Hepatocyte (in vitro differentiated cells): ENCODE data around the gene ITM2B. TPM values are rescaled to one million over a fixed set of nuclear protein-coding genes. Genes with fewer than 3 reads are reported as not detected.

Experiments
- DNase-seq: peaks from one replicate; pipeline ENCODE4 v3.0.0-alpha.2; 2016; ENCODE audit warnings: low spot score
- H2AFZ ChIP-seq: fragments of 200-600 bp; sonication (generic); 2 replicates; pipeline ENCODE4 v1.6.0; 2016; ENCODE audit warnings: antibody characterized with exemption, mild to moderate bottlenecking
- H3K27ac ChIP-seq: fragments of 200-600 bp; sonication (generic); 2 replicates; pipeline ENCODE4 v1.5.1; 2016; ENCODE audit warnings: mild to moderate bottlenecking
- H3K27me3 ChIP-seq: fragments of 200-600 bp; sonication (generic); 2 replicates; pipeline ENCODE4 v1.6.1; 2016
- H3K36me3 ChIP-seq: fragments of 200-600 bp; sonication (generic); replicated peaks from 2 replicates; pipeline ENCODE4 v1.5.1; 2016; ENCODE audit warnings: low read depth; ENCODE audit not compliant: insufficient read depth
- H3K4me1 ChIP-seq: fragments of 200-600 bp; sonication (generic); 2 replicates; pipeline ENCODE4 v1.5.1; 2016; ENCODE audit warnings: mild to moderate bottlenecking, moderate library complexity; ENCODE audit not compliant: insufficient read depth
- H3K4me2 ChIP-seq: fragments of 200-600 bp; sonication (generic); 2 replicates; pipeline ENCODE4 v1.6.0; 2016
- H3K4me3 ChIP-seq: fragments of 200-600 bp; sonication (generic); 2 replicates; pipeline ENCODE4 v1.5.1; 2016; ENCODE audit warnings: mild to moderate bottlenecking
- H3K79me2 ChIP-seq: fragments of 200-600 bp; sonication (generic); 2 replicates; pipeline ENCODE4 v1.6.0; 2017; ENCODE audit warnings: mild to moderate bottlenecking
- H3K9me2 ChIP-seq: fragments of 200-600 bp; sonication (generic); replicated peaks from 2 replicates; pipeline ENCODE4 v1.6.0; 2017; ENCODE audit warnings: mild to moderate bottlenecking; ENCODE audit not compliant: insufficient read depth
- H3K9me3 ChIP-seq: fragments of 200-600 bp; sonication (generic); 2 replicates; pipeline ENCODE4 v1.5.1; 2016; ENCODE audit warnings: low read depth, mild to moderate bottlenecking
- H4K20me1 ChIP-seq: fragments of 200-600 bp; sonication (generic); 2 replicates; pipeline ENCODE4 v1.6.0; 2016; ENCODE audit warnings: mild to moderate bottlenecking; ENCODE audit not compliant: insufficient read depth, poor library complexity, severe bottlenecking
- EZH2 ChIP-seq: fragments of 200-600 bp; sonication (generic); IDR thresholded peaks from 2 replicates; pipeline ENCODE4 v1.6.1; 2016; ENCODE audit warnings: antibody characterized with exemption, mild to moderate bottlenecking, borderline replicate concordance
- EZH2phosphoT487 ChIP-seq: fragments of 200-600 bp; sonication (generic); IDR thresholded peaks from one replicate; pipeline ENCODE4 v1.6.1; 2018; ENCODE audit warnings: antibody characterized with exemption, mild to moderate bottlenecking, low read depth, moderate library complexity; ENCODE audit not compliant: unreplicated experiment, severe bottlenecking
- WGBS: methylation state at CpG from one replicate; pipeline ENCODE4 v1.1.6; 2016; ENCODE audit warnings: low lambda C conversion rate; ENCODE audit errors: missing lambda C conversion rate; 5-methylcytosine and 5-hydroxymethylcytosine counted together
- polyA plus RNA-seq: library from polyadenylated mRNA; unstranded; fragments of >200 nt; fragmentation: Nextera tagmentation; extraction: Ambion mirVana; gene quantifications from 2 replicates; pipeline ENCODE4 v1.2.1, GENCODE V29; 2016
- total RNA-seq: library from RNA; depleted of rRNA; stranded (reverse); fragments of >200 nt; gene quantifications from 2 replicates; pipeline ENCODE4 v1.2.3, GENCODE V29; 2014
- TF ChIP-seq, protein P1 (sequence below): fragments of 200-600 bp; sonication (generic); IDR thresholded peaks from 2 replicates; pipeline ENCODE4 v1.5.1; 2016; ENCODE audit warnings: antibody characterized with exemption, mild to moderate bottlenecking; ENCODE audit not compliant: poor library complexity

The ITM2B gene
- total and polyA plus RNA-seq, 2 experiments from 2014 or later = 449 to 588 TPM

DNA sequence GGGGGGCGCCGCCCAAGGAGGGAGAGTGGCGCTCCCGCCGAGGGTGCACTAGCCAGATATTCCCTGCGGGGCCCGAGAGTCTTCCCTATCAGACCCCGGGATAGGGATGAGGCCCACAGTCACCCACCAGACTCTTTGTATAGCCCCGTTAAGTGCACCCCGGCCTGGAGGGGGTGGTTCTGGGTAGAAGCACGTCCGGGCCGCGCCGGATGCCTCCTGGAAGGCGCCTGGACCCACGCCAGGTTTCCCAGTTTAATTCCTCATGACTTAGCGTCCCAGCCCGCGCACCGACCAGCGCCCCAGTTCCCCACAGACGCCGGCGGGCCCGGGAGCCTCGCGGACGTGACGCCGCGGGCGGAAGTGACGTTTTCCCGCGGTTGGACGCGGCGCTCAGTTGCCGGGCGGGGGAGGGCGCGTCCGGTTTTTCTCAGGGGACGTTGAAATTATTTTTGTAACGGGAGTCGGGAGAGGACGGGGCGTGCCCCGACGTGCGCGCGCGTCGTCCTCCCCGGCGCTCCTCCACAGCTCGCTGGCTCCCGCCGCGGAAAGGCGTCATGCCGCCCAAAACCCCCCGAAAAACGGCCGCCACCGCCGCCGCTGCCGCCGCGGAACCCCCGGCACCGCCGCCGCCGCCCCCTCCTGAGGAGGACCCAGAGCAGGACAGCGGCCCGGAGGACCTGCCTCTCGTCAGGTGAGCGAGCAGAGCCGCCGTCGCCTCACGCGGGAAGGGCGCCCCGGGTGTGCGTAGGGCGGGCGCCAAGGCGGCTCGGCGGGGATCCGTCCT, 70.5 kb downstream of the ITM2B start, which contains the start of gene RB1:
Gene RB1, plus strand, starts transcription at position 393 of the 784 bp plus-strand sequence. Its CDS starts 162 bp downstream, at position 555.
- Histone ChIP-seq H3K4me1 (peaks cover 8% of the 10 kb centered on the region), H3K79me2 (peaks cover 41% of the 10 kb centered on the region), H3K9me3 (no peaks in the 10 kb centered on the region), H3K4me2 (peak within 1 kb of the TSS; percentile 84), H3K27me3 (no peaks in the 10 kb centered on the region), H3K27ac (peak within 1 kb of the TSS; percentile 99), H2AFZ (peak within 1 kb of the TSS; percentile 89), H3K9me2 (no peaks in the 10 kb centered on the region), H3K36me3 (no peaks in the 10 kb centered on the region), H3K4me3 (peak within 1 kb of the TSS; percentile 87), H4K20me1 (no peaks in the 10 kb centered on the region)
- 1% methylated on average over 57 of the region's 96 CpGs for WGBS
- TF ChIP-seq EZH2phosphoT487 = no peak
- no peak for TF ChIP-seq EZH2
- TF ChIP-seq, protein P1, sequence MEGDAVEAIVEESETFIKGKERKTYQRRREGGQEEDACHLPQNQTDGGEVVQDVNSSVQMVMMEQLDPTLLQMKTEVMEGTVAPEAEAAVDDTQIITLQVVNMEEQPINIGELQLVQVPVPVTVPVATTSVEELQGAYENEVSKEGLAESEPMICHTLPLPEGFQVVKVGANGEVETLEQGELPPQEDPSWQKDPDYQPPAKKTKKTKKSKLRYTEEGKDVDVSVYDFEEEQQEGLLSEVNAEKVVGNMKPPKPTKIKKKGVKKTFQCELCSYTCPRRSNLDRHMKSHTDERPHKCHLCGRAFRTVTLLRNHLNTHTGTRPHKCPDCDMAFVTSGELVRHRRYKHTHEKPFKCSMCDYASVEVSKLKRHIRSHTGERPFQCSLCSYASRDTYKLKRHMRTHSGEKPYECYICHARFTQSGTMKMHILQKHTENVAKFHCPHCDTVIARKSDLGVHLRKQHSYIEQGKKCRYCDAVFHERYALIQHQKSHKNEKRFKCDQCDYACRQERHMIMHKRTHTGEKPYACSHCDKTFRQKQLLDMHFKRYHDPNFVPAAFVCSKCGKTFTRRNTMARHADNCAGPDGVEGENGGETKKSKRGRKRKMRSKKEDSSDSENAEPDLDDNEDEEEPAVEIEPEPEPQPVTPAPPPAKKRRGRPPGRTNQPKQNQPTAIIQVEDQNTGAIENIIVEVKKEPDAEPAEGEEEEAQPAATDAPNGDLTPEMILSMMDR = no peak
- DNase-seq = peak; percentile 95

DNA sequence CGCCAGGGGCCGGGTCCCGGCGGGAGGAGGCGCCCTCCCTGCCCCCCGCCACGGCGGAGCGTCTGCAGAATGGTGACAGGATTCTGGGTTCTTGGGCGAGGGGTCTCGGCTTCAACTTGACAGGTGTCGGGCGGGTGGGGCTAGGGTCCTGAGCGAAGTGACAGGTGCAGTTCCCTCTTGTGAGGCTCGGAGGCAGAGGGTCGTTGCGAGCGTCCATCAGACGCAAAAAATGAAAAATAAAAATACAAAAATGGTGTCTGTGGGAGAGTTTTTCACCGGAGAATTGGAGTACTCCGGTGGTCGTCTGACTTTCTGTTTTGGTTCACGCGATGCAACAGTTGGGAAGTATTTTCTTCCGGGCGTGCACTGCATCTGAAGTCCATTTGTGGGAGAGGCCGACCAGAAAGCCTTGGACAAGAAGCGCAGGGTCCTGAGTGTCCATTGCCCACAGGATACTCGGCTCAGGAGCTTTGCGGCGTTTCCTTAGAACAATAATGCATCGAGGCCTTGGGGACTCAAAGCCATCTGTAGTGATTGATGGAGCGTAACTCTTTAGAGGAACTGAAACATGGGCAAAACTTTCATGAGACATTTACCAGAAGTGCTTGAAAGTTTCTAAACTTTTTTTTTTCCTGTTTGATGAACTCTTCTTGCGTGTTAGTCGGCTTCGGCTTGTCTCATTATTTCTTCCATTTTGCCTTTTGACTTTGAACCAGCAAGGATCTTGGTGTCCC, 71.3 kb downstream of the ITM2B start:
- no peaks in the 10 kb centered on the region for H3K9me2 ChIP-seq
- H4K20me1 ChIP-seq = no peaks in the 10 kb centered on the region
- H3K79me2 ChIP-seq = peaks cover 49% of the 10 kb centered on the region
- H3K9me3 ChIP-seq = no peaks in the 10 kb centered on the region
- 5% methylated on average over 34 of the region's 36 CpGs for WGBS
- H3K4me2 ChIP-seq = peak overlapping the region; percentile 84
- H3K4me3 ChIP-seq = peak overlapping the region; percentile 87
- no peaks in the 10 kb centered on the region for H3K27me3 ChIP-seq
- H3K4me1 ChIP-seq = peaks cover 8% of the 10 kb centered on the region
- peak overlapping the region; percentile 99 for H3K27ac ChIP-seq
- peak overlapping the region; percentile 89 for H2AFZ ChIP-seq
- H3K36me3 ChIP-seq = no peaks in the 10 kb centered on the region
- TF ChIP-seq, protein P1 = no peak
- TF ChIP-seq EZH2 = no peak
- no peak for TF ChIP-seq EZH2phosphoT487
- DNase-seq = peak; percentile 58

DNA sequence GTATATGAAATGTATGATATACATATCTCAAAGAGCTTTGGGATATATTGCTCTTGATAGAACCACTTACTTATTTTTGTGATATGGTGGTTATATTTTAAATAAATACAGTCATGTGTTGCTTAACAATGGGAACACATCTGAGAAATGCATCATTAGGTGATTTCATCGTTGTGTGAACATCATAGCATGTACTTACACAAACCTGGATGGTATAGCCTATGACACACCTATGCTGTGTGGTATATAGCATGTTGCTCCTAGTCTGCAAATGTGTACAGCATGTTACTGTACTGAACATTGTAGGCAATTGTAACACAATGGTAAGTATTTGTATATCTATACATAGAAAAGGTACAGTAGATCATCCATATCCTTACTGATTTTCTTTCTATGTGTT, 78.2 kb downstream of the ITM2B start:
- H3K36me3 ChIP-seq = no peaks in the 10 kb centered on the region
- no peak overlapping the region for H2AFZ ChIP-seq
- H3K9me2 ChIP-seq = no peaks in the 10 kb centered on the region
- peaks cover 69% of the 10 kb centered on the region for H3K79me2 ChIP-seq
- no peaks in the 10 kb centered on the region for H3K9me3 ChIP-seq
- TF ChIP-seq EZH2 (no peak), EZH2phosphoT487 (no peak)
- no peak overlapping the region for H3K27ac ChIP-seq
- H4K20me1 ChIP-seq = peaks cover 3% of the 10 kb centered on the region
- H3K4me3 ChIP-seq = no peak overlapping the region
- 97% methylated on average over 1 of the region's 1 CpG for WGBS
- H3K4me2 ChIP-seq = no peak overlapping the region
- no peak for DNase-seq
- H3K4me1 ChIP-seq = peaks cover 5% of the 10 kb centered on the region
- no peaks in the 10 kb centered on the region for H3K27me3 ChIP-seq
